Lower leg skin (tissue), 3 donors: ENCODE measurements around the gene GIMAP2.

ENCODE experiments used
- POLR2A ChIP-seq, 2 donors: fragments of 450-650 bp; IDR thresholded peaks; one replicate each; pipeline ENCODE4 v1.6.1; 2016 to 2017; ENCODE audit warnings: antibody characterized with exemption in 2 of 2, mild to moderate bottlenecking in 1 of 2, moderate library complexity in 1 of 2
- TF ChIP-seq, protein P1 (sequence below), 3 donors: fragments of 450-650 bp; IDR thresholded peaks; one replicate each; pipeline ENCODE4 v1.5.1; 2016; ENCODE audit warnings: antibody characterized with exemption in 3 of 3, mild to moderate bottlenecking in 3 of 3, moderate library complexity in 2 of 3

DNA sequence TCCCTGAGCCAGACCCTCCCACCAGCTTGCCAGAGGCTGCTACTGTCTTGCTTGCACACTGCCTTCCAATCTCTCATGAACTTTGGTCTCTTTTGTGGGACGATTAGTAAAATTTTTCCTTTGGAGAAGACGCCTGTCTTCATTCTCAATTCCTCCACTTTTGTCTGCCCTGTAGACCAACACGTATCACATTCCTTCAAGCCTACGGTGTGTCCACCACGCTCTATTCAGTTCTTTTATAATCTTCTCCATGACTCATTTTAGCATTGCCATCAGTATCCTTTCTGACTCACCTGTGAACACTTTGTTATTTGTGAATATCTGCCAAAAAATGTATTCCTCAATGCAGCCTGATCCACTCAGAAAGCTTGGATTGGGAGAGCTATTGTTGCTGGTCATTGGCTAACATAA, 53.1 kb downstream of the GIMAP2 start:
- TF ChIP-seq POLR2A (IDR thresholded peaks at IDR 0.05), result no peak
- TF ChIP-seq, protein P1, sequence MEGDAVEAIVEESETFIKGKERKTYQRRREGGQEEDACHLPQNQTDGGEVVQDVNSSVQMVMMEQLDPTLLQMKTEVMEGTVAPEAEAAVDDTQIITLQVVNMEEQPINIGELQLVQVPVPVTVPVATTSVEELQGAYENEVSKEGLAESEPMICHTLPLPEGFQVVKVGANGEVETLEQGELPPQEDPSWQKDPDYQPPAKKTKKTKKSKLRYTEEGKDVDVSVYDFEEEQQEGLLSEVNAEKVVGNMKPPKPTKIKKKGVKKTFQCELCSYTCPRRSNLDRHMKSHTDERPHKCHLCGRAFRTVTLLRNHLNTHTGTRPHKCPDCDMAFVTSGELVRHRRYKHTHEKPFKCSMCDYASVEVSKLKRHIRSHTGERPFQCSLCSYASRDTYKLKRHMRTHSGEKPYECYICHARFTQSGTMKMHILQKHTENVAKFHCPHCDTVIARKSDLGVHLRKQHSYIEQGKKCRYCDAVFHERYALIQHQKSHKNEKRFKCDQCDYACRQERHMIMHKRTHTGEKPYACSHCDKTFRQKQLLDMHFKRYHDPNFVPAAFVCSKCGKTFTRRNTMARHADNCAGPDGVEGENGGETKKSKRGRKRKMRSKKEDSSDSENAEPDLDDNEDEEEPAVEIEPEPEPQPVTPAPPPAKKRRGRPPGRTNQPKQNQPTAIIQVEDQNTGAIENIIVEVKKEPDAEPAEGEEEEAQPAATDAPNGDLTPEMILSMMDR (IDR thresholded peaks at IDR 0.05), result no peak
